ENCODE results near the gene CEP350.

DNA sequence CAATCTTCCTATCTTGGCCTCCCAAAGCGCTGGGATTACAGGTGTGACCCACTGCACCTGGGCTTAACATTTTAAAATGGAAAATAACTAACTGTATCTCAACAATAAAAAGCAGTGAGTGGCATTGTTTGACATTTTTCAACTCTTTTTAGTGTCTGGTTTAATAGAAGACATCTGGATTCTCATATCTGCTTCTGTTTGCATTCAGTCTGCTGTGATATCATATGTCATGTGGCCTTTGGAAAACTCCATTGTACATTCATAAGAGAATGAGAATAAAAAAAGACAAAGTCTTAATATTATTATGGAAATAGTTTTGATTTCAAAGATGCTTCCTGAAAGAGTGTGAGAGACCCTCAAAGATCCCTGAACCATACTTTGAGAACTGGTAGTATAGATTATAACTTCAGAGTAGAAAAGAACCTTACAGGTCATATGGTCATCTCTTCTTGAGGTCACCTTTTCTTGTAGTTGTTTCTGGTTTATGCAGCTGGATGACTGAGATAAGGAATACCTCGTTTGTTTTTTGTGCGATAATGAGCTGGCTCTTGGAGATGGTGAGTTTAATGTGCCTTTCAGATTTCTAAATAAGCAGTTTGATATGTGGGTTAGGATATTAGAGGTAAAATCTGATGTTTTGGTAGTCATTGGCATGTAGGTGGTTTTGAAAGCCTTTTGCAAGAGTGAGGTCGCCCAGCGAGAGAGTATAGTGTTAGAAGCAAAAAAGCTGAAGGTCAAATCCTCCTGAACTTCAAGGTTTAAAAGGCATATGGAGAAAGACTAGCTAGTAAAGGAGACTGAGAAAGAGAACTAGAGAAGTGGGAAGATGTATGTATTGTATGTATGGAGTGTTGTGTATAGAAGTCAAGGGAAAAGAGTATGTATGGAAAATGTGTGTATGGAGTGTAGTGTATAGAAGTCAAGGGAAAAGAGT lies 17.2 kb downstream of the CEP350 start:
- TF ChIP-seq, protein P1, sequence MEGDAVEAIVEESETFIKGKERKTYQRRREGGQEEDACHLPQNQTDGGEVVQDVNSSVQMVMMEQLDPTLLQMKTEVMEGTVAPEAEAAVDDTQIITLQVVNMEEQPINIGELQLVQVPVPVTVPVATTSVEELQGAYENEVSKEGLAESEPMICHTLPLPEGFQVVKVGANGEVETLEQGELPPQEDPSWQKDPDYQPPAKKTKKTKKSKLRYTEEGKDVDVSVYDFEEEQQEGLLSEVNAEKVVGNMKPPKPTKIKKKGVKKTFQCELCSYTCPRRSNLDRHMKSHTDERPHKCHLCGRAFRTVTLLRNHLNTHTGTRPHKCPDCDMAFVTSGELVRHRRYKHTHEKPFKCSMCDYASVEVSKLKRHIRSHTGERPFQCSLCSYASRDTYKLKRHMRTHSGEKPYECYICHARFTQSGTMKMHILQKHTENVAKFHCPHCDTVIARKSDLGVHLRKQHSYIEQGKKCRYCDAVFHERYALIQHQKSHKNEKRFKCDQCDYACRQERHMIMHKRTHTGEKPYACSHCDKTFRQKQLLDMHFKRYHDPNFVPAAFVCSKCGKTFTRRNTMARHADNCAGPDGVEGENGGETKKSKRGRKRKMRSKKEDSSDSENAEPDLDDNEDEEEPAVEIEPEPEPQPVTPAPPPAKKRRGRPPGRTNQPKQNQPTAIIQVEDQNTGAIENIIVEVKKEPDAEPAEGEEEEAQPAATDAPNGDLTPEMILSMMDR (IDR thresholded peaks at IDR 0.05), result no peak
- TF ChIP-seq POLR2A (IDR thresholded peaks at IDR 0.05), result no peak
